Fibroblast of the aortic adventitia (primary cell): ENCODE data around the gene UGT1A5. TPM values are rescaled to one million over a fixed set of nuclear protein-coding genes. Genes with fewer than 3 reads are reported as not detected.

Experiments used
- DNase-seq: peaks from one replicate; pipeline ENCODE4 v3.0.0-alpha.2; 2010; ENCODE audit warnings: low read depth
- H3K4me3 ChIP-seq: 2 replicates; pipeline ENCODE4 v1.5.1; 2011; ENCODE audit warnings: low read depth, mild to moderate bottlenecking, control low read depth, low read length, moderate library complexity
- total RNA-seq: library from RNA; depleted of rRNA; stranded (reverse); fragments of >200 nt; gene quantifications from 2 replicates; pipeline ENCODE4 v1.2.3, GENCODE V29; 2012; ENCODE audit warnings: low replicate concordance
- TF ChIP-seq, protein P1 (sequence below): IDR thresholded peaks from 2 replicates; pipeline ENCODE4 v1.5.1; 2011; ENCODE audit warnings: mild to moderate bottlenecking, low read length, control low read depth, inconsistent platforms; ENCODE audit not compliant: insufficient read depth

UGT1A5 gene
- total RNA-seq, 1 donor = not detected

DNA sequence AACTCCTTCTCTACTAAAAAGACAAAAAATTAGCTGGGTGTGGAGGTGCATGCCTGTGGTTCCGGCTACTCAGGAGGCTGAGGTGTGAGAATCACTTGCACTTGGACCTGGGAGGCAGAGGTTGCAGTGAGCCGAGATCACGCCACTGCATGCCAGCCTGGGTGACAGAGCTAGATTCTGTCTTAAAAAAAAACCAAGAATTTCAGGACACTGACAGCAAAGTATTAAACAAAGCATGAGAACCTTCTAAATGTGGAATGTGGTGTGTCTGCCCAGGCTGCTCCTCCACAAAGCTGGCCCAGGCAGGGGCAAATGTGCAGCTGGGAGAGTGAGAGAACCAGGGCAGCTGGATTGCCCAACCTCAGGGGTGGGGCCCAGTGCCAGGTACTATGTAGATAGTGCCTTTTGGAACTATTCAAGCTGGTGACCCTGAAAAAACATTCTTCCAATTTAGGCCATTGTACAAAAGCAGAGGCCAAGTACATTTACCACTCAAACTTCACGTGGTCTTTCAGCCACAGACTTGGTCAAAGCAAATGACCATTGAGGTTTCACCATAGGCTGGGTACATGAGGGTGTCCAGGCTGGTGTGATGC, 6.7 kb upstream of the UGT1A5 start:
- H3K4me3 ChIP-seq = no peak overlapping the region
- peak; percentile 69 for DNase-seq
- TF ChIP-seq, protein P1, sequence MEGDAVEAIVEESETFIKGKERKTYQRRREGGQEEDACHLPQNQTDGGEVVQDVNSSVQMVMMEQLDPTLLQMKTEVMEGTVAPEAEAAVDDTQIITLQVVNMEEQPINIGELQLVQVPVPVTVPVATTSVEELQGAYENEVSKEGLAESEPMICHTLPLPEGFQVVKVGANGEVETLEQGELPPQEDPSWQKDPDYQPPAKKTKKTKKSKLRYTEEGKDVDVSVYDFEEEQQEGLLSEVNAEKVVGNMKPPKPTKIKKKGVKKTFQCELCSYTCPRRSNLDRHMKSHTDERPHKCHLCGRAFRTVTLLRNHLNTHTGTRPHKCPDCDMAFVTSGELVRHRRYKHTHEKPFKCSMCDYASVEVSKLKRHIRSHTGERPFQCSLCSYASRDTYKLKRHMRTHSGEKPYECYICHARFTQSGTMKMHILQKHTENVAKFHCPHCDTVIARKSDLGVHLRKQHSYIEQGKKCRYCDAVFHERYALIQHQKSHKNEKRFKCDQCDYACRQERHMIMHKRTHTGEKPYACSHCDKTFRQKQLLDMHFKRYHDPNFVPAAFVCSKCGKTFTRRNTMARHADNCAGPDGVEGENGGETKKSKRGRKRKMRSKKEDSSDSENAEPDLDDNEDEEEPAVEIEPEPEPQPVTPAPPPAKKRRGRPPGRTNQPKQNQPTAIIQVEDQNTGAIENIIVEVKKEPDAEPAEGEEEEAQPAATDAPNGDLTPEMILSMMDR = no peak

DNA sequence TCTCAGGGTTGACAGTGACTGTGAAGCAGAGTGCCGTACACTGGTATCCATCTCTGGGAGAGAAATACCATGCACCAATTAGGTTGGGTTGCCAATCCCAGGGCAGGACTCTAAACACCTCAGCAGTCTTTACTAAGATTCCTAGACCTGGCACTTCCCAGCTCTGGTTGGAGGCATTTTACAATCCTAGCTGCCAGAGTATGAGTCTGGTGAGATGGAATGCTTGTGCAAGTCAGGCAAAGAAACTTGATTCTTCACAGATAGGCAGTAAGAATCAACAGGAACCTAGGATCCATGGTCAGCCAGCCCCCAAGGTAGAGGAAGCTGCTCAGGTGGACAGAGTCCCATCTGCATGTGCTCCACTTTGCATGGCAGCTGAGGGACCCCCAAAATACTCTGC, 6.0 kb upstream of the UGT1A5 start:
- H3K4me3 ChIP-seq = no peak overlapping the region
- DNase-seq = peak; percentile 83
- TF ChIP-seq, protein P1 = no peak

DNA sequence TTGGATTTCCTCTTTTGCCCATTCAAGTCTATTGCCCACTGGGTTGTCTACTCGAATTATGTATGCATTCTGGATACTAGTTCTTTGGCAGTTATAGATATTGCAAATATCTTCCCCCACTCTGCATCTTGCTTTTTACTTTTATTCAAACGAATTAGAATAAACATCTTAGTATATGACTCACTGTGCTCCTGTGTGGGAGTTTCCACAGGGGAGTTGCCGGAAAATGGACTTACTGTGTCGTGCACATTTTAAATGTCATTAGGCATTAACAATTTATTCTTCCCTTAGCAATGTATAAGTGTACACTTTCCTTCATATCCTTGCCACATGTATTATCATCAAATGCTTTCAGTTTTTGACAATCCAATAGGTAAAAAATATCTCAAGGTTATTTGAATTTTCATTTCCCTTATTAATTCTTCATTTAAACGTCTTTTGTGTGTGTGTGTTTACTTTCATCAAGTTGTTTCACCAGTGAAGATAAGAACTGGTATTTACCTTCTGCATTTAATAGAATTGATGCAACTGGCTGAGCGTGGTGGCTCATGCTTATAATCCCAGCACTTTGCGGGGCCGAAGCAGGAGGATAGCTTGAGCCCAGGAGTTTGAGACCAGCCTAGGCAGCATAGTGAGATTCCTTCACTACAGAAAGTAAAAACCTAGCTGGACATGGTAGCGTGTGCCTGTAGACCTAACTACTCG, 4.6 kb upstream of the UGT1A5 start:
- H3K4me3 ChIP-seq = no peak overlapping the region
- TF ChIP-seq, protein P1 = no peak
- peak; percentile 67 for DNase-seq

DNA sequence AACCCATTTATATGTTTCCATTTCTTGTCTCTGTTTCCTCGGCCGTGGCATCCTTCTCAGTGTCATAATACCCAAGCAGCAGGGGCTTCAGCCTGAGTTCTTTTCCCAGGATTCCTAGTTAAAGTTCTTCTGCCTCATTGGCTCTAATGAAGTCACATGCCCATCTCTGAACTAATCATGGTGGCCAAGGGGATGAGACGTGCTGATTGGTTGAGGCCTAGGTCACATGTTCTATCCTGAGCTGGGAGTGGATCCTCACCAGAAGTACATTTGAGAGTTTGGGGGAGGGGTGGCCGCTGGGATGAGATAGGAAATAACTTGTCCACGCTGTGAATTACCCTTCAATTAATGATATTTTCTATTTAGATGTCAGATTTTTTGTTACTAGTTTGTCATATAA, 3.8 kb upstream of the UGT1A5 start:
- no peak for DNase-seq
- TF ChIP-seq, protein P1 = no peak
- H3K4me3 ChIP-seq = no peak overlapping the region

DNA sequence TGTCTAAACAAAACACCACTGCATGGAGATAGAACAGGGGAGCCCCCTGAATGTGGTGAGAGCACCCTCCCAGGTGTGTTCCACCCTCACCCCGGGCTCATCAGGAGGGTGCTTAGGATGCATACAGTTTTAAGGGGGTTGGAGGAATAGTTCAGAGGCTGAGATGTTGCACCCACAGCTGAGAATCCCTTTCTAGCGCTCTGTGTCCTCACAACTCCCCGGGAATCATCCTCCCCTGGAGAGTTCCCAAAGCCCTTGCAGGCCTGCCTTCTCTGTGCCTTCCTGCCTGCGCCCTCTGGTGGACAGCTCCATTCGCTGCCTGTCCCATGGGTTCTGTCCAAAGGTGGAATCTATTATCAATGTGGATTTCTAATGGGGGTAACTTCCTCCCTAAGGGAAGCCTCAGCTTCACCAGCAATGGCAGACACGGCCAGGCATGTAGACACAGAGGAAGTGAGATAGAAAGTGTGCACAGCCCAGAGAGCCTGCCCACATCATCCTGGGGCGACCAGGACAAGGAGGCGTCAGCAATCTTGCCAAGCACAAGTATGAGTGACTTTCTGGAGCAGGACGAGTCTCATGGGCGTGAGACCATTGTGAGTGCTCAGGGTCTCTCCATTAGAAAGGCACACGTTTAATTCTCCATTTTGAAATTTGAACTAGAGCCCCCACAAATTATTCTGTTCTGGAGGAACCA, 1.2 kb upstream of the UGT1A5 start:
- TF ChIP-seq, protein P1 = peak; percentile 92
- peak; percentile 87 for DNase-seq

DNA sequence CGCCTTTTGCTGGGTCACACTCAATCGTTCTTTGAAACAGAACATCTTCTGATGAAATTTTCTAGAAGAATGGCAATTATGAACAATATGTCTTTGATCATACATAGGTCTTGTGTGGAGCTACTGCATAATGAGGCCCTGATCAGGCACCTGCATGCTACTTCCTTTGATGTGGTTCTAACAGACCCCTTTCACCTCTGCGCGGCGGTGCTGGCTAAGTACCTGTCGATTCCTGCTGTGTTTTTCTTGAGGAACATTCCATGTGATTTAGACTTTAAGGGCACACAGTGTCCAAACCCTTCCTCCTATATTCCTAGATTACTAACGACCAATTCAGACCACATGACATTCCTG, 532 bp downstream of the UGT1A5 start:
- TF ChIP-seq, protein P1 = no peak
- no peak overlapping the region for H3K4me3 ChIP-seq
- no peak for DNase-seq

More for the DNA sequence above, 1.2 kb upstream of the UGT1A5 start:
- H3K4me3 ChIP-seq = no peak overlapping the region
